Measurements from ENCODE around the gene ARFIP2.

DNA sequence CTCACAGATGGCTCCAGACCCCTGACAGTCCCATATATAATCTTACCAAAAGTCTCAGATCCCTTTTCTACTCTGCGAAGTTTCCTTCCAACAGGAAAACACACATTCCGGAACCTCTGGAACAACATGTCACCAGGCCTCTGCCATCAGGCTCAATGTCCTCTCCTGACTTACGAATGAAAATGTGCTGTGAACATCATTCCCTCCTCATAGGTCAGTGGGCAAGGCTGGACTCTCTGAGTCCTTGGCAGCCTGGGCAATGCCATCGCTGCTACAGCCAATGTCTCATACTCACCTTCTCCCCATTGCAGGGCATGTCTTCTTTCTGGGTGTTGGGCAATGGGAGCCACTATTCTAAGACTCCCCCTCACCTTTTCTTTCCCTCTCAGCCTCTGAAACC is 38.7 kb downstream of the ARFIP2 start:
- no peak for TF ChIP-seq POLR2A (IDR thresholded peaks at IDR 0.05)
- TF ChIP-seq, protein P1, sequence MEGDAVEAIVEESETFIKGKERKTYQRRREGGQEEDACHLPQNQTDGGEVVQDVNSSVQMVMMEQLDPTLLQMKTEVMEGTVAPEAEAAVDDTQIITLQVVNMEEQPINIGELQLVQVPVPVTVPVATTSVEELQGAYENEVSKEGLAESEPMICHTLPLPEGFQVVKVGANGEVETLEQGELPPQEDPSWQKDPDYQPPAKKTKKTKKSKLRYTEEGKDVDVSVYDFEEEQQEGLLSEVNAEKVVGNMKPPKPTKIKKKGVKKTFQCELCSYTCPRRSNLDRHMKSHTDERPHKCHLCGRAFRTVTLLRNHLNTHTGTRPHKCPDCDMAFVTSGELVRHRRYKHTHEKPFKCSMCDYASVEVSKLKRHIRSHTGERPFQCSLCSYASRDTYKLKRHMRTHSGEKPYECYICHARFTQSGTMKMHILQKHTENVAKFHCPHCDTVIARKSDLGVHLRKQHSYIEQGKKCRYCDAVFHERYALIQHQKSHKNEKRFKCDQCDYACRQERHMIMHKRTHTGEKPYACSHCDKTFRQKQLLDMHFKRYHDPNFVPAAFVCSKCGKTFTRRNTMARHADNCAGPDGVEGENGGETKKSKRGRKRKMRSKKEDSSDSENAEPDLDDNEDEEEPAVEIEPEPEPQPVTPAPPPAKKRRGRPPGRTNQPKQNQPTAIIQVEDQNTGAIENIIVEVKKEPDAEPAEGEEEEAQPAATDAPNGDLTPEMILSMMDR (IDR thresholded peaks at IDR 0.05) = no peak

All from thyroid gland (tissue), 4 donors.